22Rv1 (cell line): ENCODE data around the gene CAMTA1.

Source experiments
- CTCF ChIP-seq: fragments of 450-650 bp; IDR thresholded peaks from 2 replicates; pipeline ENCODE4 v1.5.1; 2017; ENCODE audit warnings: mild to moderate bottlenecking
- ZFX ChIP-seq: fragments of 450-650 bp; IDR thresholded peaks from 2 replicates; pipeline ENCODE4 v1.6.1; 2017; ENCODE audit warnings: antibody characterized with exemption, borderline replicate concordance

DNA sequence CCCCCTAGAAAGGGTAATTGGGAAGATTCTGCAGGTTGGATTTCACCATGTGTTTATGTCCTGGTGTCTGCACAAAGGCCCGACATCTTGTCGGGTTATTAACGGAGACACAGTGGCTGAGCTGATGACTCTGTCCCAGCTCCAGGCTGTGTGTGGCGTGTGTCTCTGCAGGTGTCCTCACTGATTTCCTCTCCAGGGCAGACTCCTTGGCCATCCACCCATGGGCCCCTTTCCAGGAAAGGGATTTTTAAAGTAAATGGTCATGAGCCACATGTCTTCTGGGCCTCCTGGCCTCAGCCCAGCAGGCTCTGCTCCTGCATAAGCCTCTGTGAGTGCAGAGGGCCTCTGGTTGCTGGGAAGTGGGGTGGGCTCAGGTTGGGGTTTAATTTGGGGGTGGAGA is 567.1 kb downstream of the CAMTA1 start:
- TF ChIP-seq CTCF (no peak), ZFX (no peak)
